Esophagus (tissue), 2 donors: ENCODE data around the gene SWT1. TPM values are rescaled to one million over a fixed set of nuclear protein-coding genes. Genes with fewer than 3 reads are reported as not detected.

Source experiments
- H3K27ac ChIP-seq, 2 donors: one replicate each; pipeline ENCODE4 v1.5.1; 2013; ENCODE audit warnings: low read depth in 2 of 2, mild to moderate bottlenecking in 2 of 2, inconsistent platforms in 1 of 2, low read length in 1 of 2, moderate library complexity in 1 of 2
- H3K27me3 ChIP-seq, 2 donors: one replicate each; pipeline ENCODE4 v1.6.1; 2013; ENCODE audit warnings: low read length in 2 of 2, control low read depth in 1 of 2, mild to moderate bottlenecking in 1 of 2; ENCODE audit not compliant: insufficient read depth in 2 of 2, control insufficient read depth in 1 of 2
- H3K36me3 ChIP-seq, 2 donors: one replicate each; pipeline ENCODE4 v1.6.1; 2013; ENCODE audit warnings: low read length in 1 of 2; ENCODE audit not compliant: control insufficient read depth in 2 of 2, insufficient read depth in 2 of 2
- H3K4me1 ChIP-seq, 2 donors: one replicate each; pipeline ENCODE4 v1.6.1; 2013; ENCODE audit warnings: low read length in 1 of 2; ENCODE audit not compliant: control insufficient read depth in 2 of 2, insufficient read depth in 2 of 2
- H3K4me3 ChIP-seq, 2 donors: one replicate each; pipeline ENCODE4 v1.5.1; 2013; ENCODE audit warnings: low read length in 2 of 2, mild to moderate bottlenecking in 2 of 2, low read depth in 1 of 2, moderate library complexity in 1 of 2
- H3K9me3 ChIP-seq, 2 donors: one replicate each; pipeline ENCODE4 v1.6.1; 2013; ENCODE audit warnings: mild to moderate bottlenecking in 2 of 2, low read depth in 1 of 2, low read length in 1 of 2, moderate library complexity in 1 of 2; ENCODE audit not compliant: control insufficient read depth in 2 of 2, insufficient read depth in 1 of 2
- polyA plus RNA-seq, 2 donors: library from polyadenylated mRNA; stranded (reverse); fragments of 200-250 nt; gene quantifications; one replicate each; pipeline ENCODE4 v1.2.3, GENCODE V29; 2013
- donor health status: healthy with polysubstance abuse.
- donor health status: Bipolar disorder and iron deficiency.

SWT1 gene
- polyA plus RNA-seq, 2 donors = 0.86 TPM

DNA sequence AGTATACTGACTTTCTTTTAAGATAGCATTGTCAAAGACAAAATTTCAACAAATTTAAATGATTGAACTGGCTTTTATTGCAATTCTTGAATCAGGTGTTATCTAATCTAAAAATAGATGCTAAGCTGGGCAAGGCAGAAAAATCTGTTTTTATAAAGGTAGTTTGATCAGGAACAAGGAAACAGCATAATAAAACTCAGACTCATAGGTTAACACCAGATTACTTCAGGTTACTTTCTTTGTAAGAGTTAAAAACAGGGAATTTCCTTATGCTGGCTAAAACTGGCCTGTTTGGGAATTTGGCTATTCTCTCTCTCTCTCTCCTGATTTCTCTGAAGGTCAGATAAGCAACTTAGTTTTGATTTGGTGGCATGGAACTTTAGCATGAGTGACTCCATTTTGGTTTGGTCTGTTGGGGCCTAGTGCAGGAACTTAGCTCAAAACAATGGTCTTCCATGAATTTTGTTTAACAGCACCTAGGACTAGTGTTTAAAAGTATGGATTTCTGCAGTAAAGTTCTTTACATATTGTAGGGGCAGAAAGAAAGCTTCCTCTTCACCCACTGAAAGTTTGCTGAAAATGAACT, 184.3 kb downstream of the SWT1 start:
- Histone ChIP-seq H3K36me3 (no peaks in the 10 kb centered on the region), H3K4me3 (no peak overlapping the region), H3K27me3 (no peaks in the 10 kb centered on the region)

More for the DNA sequence above, 184.3 kb downstream of the SWT1 start:
- Histone ChIP-seq H3K9me3 (no peaks in the 10 kb centered on the region), H3K4me1 (no peaks in the 10 kb centered on the region), H3K27ac (no peak overlapping the region)

Other genes with a start within 250 kb of the SWT1 start
- gene NIBAN1, start 182.7 kb upstream of the SWT1 start, polyA plus RNA-seq = 10 to 100 TPM; 14.7 to 27.4 TPM
- 1 to 10 TPM; 3.4 to 5.6 TPM for gene RNF2, start 111.6 kb upstream of the SWT1 start, polyA plus RNA-seq
- 1 to 10 TPM; 3.8 to 4.9 TPM for gene TRMT1L, start 214 bp upstream of the SWT1 start, polyA plus RNA-seq
- gene IVNS1ABP, start 160.1 kb downstream of the SWT1 start, polyA plus RNA-seq = 10 to 100 TPM; 40.5 to 40.8 TPM